ENCODE measurements around the gene CDKN2A. TPM values are rescaled to one million over a fixed set of nuclear protein-coding genes. Genes with fewer than 3 reads are reported as not detected.

CDKN2A gene
- total RNA-seq, 1 donor from 2014 or later, result 21.2 TPM

DNA sequence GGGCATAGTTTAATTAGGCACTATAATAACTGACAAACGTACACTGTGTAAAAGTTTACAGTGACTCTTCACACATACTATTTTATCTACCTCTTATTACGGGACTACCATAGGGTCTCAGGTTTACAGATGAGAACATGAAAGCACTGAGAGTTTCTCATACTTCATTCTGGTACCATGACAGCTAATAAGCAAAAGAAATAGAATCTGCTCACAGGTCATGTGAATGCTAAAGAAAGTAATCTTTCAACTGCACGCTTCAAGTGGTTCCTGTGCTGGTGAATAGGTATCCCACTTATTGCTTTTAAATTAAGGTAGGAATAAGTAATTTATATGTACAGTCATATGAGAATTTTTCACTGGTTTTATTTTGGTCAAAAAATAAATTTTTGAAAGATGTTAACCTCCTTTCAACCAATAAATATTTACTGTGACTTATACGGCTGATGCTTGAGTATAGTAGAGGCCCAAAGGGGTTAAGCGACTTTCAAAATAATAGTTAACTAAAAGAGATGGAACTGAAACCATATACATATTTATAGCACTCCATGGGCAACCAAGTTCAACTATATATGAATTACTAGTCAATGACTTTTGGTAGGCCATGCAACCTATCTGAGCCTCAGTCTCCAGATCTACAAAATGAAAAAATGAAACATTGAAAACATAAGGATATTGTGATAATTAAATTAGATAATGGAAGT, 8.1 kb downstream of the CDKN2A start:
- Mint-ChIP-seq H3K27ac (ENCODE audit: unreplicated experiment) (no peak overlapping the region), H3K4me1 (ENCODE audit: low read depth) (peaks cover 16% of the 10 kb centered on the region), H3K9me3 (ENCODE audit: low read depth) (no peaks in the 10 kb centered on the region), H3K36me3 (ENCODE audit: low read depth) (peaks cover 18% of the 10 kb centered on the region), H3K4me3 (ENCODE audit: unreplicated experiment) (no peak overlapping the region), H3K27me3 (ENCODE audit: low read depth) (peaks cover 58% of the 10 kb centered on the region)
- no peak for DNase-seq (ENCODE audit: low spot score)
- TF ChIP-seq, protein P1, sequence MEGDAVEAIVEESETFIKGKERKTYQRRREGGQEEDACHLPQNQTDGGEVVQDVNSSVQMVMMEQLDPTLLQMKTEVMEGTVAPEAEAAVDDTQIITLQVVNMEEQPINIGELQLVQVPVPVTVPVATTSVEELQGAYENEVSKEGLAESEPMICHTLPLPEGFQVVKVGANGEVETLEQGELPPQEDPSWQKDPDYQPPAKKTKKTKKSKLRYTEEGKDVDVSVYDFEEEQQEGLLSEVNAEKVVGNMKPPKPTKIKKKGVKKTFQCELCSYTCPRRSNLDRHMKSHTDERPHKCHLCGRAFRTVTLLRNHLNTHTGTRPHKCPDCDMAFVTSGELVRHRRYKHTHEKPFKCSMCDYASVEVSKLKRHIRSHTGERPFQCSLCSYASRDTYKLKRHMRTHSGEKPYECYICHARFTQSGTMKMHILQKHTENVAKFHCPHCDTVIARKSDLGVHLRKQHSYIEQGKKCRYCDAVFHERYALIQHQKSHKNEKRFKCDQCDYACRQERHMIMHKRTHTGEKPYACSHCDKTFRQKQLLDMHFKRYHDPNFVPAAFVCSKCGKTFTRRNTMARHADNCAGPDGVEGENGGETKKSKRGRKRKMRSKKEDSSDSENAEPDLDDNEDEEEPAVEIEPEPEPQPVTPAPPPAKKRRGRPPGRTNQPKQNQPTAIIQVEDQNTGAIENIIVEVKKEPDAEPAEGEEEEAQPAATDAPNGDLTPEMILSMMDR (IDR thresholded peaks at IDR 0.05), result no peak

DNA sequence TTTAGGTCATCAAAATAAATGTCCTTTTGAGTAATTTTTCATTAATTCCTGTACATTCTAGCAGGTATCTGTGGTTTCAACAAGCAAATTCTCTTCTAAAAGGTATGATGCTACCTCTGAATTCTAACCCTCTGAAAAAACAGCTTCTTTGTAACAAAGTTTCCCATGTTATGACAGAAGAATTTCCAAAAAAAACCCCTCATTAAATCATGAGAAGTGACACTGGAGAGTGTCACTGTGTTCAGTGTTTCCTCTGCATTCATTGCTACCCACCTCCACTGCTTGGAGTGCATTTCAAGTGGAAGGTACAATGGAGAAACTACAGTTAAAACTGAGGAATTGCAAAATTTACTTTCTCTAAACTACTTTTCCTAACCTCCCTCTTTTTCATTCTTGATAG, 10.1 kb downstream of the CDKN2A start:
- H3K4me3 Mint-ChIP-seq (ENCODE audit: unreplicated experiment), result no peak overlapping the region
- peaks cover 53% of the 10 kb centered on the region for H3K27me3 Mint-ChIP-seq (ENCODE audit: low read depth)
- H3K27ac Mint-ChIP-seq (ENCODE audit: unreplicated experiment), result no peak overlapping the region
- TF ChIP-seq, protein P1 (IDR thresholded peaks at IDR 0.05), result no peak
- H3K36me3 Mint-ChIP-seq (ENCODE audit: low read depth), result peaks cover 11% of the 10 kb centered on the region
- no peaks in the 10 kb centered on the region for H3K9me3 Mint-ChIP-seq (ENCODE audit: low read depth)
- DNase-seq (ENCODE audit: low spot score), result no peak
- peaks cover 14% of the 10 kb centered on the region for H3K4me1 Mint-ChIP-seq (ENCODE audit: low read depth)

DNA sequence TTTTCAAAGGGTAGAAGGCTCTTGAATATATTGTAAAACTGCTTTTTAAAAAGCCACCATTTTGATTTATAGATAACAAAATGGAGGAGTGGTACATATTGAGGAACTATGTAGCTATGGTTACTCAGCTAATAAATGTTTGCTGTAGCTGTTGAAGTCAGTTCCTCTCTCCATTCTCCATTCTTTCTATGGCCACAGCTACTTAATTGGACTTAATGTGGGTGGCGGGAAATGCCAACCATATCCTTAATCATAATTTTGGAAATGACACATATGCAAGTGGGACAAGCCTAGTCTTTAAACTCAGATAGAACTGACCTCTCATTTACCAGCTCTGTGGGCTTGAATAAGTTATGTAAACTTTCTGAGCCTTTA, 10.6 kb downstream of the CDKN2A start:
- TF ChIP-seq, protein P1 (IDR thresholded peaks at IDR 0.05), result no peak
- Mint-ChIP-seq H3K27ac (ENCODE audit: unreplicated experiment) (no peak overlapping the region), H3K36me3 (ENCODE audit: low read depth) (peaks cover 11% of the 10 kb centered on the region), H3K9me3 (ENCODE audit: low read depth) (no peaks in the 10 kb centered on the region), H3K27me3 (ENCODE audit: low read depth) (peaks cover 54% of the 10 kb centered on the region), H3K4me3 (ENCODE audit: unreplicated experiment) (no peak overlapping the region), H3K4me1 (ENCODE audit: low read depth) (peaks cover 14% of the 10 kb centered on the region)
- no peak for DNase-seq (ENCODE audit: low spot score)

DNA sequence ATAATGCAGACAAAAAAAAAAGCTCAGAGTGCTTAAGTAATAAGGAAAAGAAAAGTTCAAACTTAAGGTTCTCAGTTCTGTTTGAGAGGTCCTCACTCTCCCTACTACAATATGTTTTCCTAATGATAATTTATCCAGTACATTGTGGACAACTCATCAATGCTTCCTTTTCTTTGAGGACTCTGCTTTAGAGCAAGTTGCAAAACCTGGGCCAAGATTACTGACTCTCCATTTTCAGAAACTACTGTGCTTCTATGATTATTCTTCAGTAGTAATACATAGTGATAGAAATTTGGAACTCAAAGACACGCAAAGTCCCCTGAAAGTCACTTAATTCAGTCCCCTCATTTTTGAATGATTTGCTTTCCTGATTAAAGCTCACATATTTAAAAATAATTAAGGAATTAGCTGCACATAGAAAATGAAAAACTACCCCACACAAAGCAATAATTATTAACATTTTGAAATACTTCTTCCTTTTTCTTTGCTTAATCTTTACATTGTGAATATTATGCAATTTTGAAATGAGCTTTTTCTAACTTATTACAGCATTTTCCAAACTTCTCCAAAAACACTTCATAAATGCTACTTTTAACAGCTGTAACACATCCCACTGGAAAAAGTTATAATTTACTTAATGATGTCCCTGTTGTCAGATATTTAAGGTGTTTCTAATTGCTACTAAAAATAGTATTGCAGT, 11.2 kb downstream of the CDKN2A start:
- Mint-ChIP-seq H3K27ac (ENCODE audit: unreplicated experiment) (no peak overlapping the region), H3K27me3 (ENCODE audit: low read depth) (peaks cover 52% of the 10 kb centered on the region), H3K9me3 (ENCODE audit: low read depth) (no peaks in the 10 kb centered on the region), H3K4me3 (ENCODE audit: unreplicated experiment) (no peak overlapping the region), H3K4me1 (ENCODE audit: low read depth) (peaks cover 14% of the 10 kb centered on the region), H3K36me3 (ENCODE audit: low read depth) (peaks cover 9% of the 10 kb centered on the region)
- TF ChIP-seq, protein P1 (IDR thresholded peaks at IDR 0.05), result no peak
- DNase-seq (ENCODE audit: low spot score), result no peak

DNA sequence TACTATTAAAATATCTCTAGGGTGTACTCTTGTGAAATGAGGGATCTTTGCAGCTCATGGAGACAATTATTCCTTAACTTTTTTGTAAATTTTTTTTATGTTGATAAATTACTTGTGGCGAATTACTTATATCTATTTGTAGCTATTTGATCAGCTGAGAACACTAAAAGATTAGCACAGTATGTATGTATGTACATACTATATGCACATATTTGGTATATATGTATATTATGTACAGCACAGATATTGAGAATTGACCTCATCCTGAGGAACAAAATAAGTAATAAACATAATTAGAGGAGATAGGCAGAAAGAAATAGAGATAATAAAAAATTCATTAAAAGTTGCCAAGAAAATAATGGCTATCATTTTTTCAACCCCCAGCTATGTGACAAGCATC, 11.8 kb downstream of the CDKN2A start:
- H3K4me1 Mint-ChIP-seq (ENCODE audit: low read depth), result peaks cover 10% of the 10 kb centered on the region
- TF ChIP-seq, protein P1 (IDR thresholded peaks at IDR 0.05), result no peak
- H3K9me3 Mint-ChIP-seq (ENCODE audit: low read depth), result no peaks in the 10 kb centered on the region
- H3K27me3 Mint-ChIP-seq (ENCODE audit: low read depth), result peaks cover 57% of the 10 kb centered on the region
- H3K4me3 Mint-ChIP-seq (ENCODE audit: unreplicated experiment), result no peak overlapping the region
- no peak for DNase-seq (ENCODE audit: low spot score)
- H3K36me3 Mint-ChIP-seq (ENCODE audit: low read depth), result peaks cover 9% of the 10 kb centered on the region
- no peak overlapping the region for H3K27ac Mint-ChIP-seq (ENCODE audit: unreplicated experiment)
